CD4-positive, alpha-beta T cell treated with Interleukin-21 for 1 hour (primary cell): ENCODE measurements around the gene ACYP1.
"Not testable (repeated sequence)": the region's sequence is repeated elsewhere in the genome, so short reads cannot be mapped to it uniquely, and the experiment has no call there.

ENCODE experiments used
- DNase-seq: peaks from one replicate; pipeline ENCODE4 v3.0.0-alpha.2; 2020

ACYP1 gene

DNA sequence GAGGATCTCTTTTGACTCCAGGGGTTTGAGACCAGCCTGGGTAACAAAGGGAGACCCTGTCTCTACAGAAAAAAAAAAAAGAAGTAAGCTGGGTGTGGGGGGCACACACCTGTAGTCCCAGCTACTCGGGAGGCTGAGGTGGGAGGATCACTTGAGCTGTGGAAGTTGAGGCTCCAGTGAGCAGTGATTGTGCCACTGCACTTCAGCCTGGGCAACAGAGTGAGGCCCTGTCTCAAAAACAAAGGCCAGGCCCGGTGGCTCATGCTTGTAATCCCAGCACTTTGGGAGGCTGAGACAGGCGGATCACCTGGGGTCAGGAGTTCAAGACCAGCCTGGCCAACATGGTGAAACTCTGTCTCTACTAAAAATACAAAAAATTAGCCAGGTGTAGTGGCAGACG lies 3.9 kb upstream of the ACYP1 start:
- not testable (repeated sequence) for DNase-seq

DNA sequence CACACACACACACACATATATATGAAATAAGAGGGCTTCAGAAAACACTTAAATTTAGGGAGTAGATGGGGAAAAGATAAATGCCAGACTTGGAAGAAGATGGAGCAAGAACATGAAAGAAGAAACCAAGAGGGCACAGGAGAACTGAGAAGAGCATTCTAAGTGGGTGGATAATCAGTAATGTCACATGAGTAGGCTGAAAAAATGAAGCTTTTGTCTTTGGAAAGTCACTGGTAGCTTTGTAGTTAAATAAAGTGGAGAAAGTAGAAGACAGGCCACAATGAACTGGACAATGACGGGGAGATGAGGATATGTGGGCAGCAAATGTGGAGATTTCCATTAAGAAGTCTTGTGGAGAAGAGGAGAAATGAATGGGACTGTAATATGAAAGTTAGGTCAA lies 3.4 kb upstream of the ACYP1 start:
- DNase-seq: no peak

DNA sequence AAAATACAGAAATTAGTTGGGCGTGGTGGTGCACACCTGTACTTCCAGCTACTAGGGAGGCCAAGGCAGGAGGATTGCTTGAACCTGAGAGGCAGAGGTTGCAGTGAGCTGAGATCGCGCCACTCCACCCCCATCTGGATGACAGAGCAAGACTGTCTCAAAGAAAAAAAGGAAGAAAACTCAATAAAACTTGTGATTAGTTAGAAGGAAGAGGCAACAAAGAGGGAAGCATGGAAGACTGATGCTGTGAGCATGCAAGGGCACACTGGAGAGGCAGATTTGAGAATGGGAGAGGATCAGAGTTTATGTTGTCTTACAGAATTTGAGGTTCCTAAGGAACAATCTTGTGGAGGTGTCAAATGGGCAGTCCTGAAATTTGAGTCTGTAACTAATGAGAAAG lies 2.9 kb upstream of the ACYP1 start:
- DNase-seq: no peak

DNA sequence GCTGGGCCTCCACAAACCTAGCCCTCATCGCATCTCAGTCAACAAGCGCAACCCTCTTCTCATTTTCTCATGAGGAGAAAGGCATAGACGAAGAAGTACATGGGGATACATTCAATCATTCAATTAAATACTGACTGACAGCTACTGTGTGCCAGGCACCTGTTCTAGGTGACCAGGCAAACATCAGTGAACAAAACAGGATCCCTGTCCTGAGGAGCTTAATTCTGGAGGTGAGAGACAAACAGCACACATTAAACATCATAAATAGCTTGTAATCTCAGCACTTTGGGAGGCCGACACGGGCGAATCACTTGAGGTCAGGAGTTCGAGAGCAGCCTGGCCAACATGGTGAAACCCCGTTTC lies 362 bp upstream of the ACYP1 start:
- DNase-seq: no peak

DNA sequence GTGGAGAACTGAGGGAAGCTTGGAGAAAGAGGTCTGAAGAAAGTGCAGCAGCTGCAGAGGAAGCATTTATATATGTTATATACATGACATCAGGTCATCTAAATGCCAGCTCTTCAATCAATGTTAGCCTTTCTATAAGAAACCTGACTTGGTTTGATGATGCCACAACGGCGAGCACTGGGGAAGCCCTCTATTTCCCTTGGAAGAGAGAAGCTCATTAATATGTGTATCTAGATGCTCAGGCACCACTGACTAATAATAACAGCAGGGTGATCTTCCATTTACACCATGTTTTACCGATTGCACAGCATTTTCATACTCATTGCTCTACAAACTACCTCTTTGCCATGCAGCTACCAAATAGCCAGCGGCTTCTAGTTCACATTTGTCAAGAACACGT lies 811 bp downstream of the ACYP1 start:
- no peak for DNase-seq

DNA sequence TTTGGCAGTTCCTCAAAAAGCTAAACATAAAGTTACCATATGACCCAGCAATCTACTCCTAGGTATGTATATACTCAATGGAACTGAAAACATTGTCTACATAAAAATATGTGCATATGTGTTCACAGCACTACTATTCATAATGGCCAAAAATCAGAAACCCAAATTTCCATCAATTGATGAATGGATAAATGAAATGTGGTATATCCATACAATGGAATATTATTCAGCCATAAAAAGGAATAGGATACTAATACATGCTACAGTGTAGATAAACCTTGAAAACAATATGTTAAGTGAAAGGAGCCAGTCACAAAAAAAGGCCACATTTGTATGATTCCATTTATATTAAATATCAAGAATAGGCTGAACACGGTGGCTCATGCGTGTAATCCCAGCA lies 3.4 kb downstream of the ACYP1 start:
- DNase-seq: no peak

DNA sequence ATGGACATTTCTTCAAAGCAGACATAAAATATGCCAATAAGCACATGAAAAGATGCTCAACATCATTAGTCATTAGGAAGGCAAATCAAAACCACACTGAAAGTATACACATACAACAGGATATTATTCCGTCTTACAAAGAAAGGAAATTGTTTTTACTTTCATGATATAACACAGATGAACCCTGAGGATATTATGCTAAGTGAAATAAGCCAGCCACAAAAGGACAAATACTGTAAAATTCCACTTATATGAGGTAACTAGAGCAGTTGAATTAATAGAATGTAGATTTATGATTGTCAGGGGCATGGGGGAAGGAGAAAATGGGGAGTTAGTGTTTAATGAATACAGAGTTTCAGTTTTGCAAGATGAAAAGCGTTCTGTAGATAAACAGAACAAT lies 4.2 kb downstream of the ACYP1 start:
- DNase-seq: no peak

DNA sequence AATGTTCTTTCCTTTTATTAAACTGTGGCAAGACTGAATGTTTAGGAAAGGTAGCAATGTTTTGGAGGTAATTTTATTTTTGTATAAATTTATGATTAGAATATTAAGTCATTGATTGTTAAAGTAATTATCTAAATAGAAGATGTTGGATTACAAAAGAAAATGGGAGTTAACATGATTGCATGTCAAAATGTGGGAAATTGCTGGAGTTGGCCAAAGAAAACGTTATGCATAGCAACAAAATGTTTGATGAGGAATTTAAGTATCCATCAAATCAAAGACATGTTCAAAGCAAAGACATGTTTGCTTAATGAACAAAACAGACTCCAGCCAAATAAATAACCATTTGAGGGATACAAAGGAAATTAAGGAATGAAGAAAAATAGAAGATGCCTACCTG lies 9.4 kb downstream of the ACYP1 start:
- no peak for DNase-seq

DNA sequence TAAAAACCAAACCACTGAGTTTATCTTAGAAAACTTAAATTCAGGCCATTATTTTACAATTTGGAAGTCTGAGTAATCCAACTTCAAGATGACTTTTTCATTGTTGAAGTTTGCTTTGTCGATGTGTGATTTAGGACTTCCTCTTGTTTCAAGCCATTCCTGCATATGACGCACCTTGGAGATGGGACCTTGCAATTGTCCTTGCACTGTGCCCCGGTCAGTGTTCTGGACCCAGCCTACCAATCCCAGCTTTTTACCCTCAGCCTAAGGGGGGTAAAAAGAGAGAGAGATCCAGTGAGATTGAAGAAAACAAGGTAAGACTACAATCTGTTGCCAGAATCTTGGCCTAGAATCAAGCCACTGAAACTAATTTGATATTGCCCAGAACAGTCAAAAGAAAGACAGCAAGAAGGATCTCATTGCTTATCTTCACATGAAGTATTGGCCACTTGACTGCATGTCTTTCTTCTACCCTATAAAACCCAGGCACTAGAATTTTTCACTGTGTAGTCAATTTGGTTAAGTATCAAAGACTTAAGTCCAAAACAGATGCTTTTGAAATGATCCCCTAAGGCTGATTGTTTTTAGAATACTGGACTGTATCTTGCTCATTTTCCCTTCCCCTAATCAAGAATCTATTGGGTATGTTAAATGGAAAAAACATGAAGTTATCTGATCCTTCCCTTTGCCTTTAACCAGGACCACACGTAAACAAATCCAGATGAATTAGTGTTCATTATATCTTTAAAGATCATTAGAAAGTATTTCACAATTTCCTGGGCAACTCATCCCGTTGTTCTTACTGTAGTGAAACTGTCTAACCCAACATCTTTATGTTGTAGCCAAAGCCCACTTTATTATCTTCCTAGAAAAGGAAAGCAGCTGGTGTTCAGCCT lies 10.2 kb downstream of the ACYP1 start:
- DNase-seq: no peak

DNA sequence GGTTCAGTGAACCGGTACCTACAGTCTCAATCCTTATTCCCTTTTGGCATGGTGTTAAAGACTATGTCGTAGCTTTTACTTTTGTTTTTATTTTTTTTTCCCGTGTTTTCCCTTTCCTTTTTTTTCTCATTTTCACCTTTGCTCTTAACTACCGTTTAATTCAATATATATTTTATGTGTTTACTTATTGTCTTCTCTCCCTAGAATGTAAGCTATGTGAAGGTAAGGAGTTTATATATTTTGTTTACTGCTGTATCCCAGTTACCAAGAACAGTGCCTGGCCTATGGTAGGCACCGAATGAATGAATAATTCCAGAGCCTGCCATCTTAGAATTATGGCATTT lies 12.3 kb downstream of the ACYP1 start:
- no peak for DNase-seq

DNA sequence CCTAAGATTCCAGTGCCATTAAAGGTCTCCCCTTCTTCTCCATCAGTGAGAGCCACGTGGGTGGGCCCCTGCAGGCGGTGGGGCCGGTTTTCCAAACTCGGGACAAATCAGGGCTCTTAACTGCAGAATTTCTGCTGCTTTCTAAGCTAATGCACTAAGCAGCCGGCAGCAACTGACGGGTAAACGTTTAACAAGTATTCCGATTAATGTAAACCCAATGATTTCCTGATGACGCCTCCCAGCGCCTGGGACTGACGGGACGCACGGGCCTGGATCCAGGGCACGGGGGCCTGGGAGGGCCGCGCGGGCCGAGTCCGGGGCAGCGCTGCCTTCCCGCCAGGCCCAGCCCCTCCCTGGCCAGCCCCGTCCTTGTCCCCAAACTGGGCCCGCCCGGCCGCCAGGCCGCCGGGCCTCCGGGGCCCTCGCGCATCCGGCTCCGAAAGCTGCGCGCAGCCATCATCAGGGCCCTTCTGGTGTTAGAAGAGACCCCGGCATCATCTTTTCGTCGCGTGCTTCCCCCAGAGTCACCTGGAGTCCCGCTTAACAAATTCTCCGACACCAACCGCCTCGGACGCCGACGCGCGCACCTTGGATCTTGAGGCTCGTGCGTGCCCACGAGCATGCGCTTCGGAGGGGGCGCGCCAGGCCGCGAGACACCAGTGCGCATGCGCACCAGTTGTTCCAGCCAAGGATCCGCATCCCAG lies 12.8 kb downstream of the ACYP1 start, which contains the start of gene MLH3:
MLH3 (minus strand) TSS at position 616 of the 704 bp plus-strand sequence. CDS start 1,812 bp downstream, outside the sequence.
- DNase-seq: peak; percentile 81

DNA sequence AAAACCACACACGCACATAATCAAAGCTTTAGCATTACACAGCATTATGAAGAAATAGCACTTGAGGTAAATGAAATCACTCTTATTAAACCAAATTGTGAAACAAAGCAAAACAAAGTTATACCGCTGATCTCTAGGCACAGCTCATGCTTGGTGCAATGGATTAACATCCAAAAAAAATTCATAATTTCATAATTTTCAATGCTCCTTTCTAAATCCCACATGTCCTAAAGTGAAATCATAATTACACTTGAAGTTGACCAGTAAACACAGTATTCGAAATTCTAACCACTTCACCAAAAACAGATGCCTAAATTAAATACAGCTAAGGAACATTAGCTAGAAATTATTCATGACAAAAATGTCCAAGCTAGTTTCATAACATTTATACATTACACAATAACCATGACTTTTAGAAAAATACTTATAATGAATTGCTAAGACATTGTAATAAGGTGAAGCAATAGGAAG lies 14.1 kb downstream of the ACYP1 start:
- no peak for DNase-seq

DNA sequence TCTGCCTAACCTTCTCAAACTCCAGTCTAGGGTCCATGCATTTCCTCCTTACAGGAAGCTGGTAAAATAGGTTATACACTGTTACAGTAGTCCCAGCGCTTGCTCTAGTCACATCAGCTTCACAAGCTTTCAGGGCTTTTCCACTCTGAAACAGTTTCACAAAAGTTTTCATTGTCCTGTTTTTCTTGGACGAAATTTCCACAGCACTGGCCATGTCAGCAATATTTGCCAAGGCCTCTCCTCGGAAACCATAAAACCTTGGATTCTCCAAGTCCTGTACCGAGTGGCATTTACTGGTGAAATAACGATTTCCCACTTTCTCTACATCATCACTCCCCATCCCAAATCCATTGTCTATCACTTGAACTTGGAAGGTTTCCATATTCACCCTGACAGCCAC lies 14.7 kb downstream of the ACYP1 start:
- no peak for DNase-seq

DNA sequence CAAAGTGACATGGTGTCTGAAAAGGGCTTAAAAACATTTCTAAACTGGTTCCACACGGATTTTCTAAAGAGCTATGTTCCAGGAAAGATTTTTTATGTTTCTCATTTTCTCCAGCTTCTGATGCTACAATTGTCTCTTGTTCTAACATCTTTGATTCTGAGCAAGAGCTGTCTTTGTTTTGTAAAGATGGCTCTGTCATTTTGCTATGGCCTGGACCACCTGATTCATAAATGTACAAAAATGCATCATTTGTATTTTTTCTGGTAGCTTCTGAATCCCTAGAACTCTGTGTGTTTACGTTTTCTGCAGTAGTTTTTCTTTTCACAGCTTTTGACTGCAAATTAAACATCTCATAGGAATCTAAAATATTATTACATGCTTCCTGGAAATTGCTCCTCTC lies 15.7 kb downstream of the ACYP1 start:
- no peak for DNase-seq

DNA sequence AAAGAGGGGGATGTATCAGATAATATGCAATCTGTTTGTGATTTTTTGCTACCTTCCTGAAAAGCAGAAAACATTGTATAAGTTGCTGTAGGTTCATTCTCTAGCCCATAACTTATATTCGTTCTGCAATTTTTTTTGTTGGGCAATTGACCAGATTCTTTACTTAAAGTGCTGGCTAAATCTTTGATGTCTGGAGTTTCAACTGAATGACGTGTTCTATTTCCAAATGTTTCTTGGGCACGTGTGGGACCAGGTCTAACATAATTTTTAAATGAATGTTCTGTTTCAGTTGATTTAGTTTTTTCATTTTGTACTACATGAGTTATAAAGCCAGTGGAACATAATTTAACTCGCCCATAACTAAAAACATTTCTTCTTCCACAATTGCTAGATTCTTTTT lies 16.3 kb downstream of the ACYP1 start:
- no peak for DNase-seq

DNA sequence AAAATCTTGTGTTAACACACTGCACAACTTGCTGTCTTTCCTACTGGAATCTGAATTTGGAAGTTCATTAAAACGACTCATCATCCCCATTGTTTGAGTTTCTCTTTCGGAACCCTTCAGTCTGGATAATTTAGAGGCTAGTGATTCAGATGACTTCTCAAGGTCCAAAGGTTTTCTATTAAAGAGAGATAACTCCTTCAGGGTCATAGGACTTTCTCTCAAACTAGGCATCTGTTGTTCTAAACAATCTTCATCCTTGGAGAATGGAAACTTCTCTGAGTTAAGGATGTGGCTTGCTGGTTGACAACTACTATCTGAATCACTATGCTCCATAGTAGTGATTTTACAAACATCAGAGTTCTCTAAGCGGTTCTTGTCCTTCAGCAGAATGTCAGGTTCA lies 16.9 kb downstream of the ACYP1 start:
- DNase-seq: no peak

DNA sequence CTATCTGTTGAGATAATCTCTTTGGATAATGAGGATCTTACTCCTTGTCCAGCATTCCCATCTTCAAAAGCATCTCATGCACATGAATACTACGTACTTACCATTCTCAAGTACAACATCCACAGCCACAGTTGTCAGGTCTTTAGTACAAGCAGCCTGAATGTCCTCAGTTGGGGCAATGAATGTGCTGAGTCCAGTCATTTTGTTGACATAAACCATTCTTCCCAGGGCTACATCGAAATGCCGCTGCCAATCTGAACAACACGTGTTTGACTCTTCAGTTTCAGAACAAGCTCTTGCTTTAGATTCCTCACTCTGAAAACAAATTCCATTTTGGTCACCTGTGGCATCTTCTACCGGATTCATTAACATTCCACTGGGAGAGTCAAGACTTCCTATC lies 17.5 kb downstream of the ACYP1 start:
- DNase-seq: no peak

DNA sequence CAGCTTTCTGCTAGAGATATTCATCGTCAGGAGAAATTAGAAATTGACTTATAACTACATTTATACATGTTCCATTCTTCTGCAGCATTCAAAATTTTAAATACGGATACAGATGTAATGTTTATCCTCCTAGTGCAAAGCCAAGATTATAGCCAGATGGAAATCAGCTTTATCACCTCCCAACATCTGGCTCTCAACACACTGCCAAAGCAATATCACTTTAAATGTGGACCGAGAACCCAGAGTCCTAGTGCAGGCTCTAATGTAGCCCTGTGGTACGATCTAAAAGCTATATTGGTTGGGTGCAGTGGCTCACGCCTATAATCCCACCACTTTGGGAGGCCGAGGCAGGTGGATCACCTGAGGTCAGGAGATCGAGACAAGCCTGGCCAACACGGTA lies 19.1 kb downstream of the ACYP1 start:
- DNase-seq: no peak

DNA sequence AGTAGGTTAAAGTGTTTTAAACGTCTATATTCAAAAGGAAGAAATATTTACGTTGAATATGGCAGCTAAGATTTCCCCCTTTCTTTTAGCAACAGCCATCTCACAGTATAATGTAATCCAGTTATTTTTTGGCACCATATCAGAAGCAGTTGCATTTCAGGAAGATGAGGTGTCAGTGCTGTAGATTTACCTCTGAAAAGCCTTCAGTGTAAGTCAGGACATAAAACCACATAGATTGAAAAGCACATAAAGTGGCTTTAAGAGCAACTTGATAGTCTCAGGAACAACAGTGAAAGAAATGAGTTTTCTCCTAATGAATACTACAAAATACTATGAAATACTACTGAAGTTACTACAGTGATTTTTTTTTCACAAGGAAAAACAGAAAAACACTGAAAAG lies 19.5 kb downstream of the ACYP1 start:
- no peak for DNase-seq

DNA sequence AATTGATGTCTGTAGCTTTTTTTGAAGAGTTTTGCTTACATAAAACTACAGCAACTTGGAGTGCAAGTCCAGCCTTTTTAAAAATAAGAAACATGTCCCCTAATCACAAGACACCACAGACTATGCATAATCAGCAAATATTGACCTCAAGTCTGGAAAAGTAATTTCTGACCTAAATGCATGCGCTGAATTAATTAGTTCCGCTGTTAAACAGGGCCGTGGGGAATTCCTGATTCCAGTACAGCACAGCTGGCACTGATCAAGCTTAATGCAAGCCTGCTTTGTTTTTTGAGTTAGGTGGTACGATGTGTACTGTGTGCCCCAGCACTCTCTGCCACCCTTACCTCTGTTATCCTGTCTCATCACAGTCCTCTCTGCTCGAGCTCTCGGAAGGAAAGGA lies 21.8 kb downstream of the ACYP1 start:
- no peak for DNase-seq

DNA sequence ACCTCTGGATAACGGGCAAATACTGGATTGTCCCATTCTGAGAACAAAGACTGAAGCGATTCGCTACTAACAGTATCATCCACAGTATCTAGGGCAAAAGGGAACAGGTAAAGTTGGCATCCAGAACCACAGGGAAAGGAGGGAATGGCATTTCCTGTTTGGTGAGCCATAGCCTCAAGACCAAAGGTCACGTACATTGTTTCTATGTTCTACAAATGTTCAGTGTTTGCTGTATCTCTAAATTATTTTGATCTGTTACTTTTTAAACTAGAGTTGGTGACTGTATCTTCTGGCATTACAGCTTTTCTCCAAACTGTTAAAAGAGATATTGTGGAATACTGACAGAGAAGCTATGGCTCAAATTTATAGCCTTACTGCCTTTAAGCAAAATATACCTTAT lies 22.2 kb downstream of the ACYP1 start:
- no peak for DNase-seq

DNA sequence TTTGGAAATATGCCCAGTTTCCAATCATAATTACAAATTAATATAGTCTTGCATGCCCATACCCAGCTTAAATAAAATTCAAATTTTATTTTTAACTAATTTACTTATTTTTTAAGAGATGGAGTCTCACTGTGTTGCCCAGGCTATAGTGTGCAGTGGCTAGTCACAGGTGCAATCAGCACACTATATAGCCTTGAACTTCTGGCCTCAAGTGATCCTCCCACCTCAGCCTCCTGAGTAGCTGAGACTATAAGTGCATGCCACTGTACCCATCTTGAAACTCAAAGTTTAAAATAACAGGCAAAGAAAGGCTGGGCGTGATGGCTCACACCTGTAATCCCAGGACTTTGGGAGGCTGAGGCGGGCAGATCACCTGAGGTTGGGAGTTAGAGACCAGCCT lies 22.9 kb downstream of the ACYP1 start:
- DNase-seq: no peak

DNA sequence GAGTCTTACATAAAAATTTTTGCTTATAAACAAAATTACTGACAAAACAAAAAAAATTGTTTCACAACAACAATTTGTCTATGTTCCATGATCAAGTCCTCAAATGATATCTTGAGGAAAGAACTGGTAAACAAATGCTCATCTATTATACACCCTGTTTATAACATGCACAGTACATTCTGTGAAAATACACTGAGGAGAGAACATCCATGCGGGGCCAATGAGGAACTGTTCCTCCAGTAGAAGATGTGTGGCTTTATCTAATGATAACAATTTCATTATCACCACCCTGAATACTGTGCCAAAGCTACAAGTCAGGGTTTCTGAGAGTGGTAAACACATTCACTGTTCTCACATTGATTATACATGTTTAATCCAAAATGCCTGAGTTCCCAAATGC lies 23.3 kb downstream of the ACYP1 start:
- DNase-seq: no peak

DNA sequence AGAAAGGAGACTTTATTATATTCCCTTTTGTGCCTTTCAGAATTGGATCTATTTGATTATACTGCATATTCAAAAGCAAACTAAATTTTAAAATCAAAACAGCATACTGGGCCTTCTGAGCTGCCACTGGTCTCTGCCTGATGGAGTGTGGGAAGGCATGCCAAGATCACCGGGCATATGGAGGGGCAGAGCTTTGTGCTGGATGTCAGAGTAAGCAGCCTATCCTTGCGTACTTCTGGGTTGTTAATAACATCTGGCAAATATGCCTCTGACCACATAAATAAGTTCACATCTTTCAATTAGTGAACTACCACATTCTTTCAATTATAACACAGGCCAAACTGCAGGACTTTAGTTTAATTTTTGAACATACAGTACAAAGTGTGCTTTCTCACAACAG lies 30.9 kb downstream of the ACYP1 start:
- DNase-seq: no peak

DNA sequence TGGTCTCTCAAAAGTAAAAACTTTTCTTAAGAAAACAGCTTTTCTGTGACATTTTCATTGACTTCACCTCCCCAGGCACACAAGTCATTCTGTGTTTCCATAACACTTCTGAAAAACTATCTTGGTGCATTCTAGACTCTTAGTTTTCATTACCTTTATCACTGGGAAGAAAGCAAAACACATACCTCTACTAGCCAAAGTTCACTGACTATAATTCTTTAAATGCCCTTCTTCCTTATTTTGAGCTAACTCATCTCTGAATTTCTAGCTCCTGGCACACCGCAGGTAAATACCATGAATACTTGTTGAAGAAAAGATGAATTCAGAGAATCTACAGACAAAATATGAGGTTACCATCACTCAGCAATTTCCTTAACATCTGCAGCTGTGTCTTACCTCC lies 33.7 kb downstream of the ACYP1 start:
- no peak for DNase-seq
